ENCODE results near the gene PHYKPL.

The PHYKPL gene

DNA sequence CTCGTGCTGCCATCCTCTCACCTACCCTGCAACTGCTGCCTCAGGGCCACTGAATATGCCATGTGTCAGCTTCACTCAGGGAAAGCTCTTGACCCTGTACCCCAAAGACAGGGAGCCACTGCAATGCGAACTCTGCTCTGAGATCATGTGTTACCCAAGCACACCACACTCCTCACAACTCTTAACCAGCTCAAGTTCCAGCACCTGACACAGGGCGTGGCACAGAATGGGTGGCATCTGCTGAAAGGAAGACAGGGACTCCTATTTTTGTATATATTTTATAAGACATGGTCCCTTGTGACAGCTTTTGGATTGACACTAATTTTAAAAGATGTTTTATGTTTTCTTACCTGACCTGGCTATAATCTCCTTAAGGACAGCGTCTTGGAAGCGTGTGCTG, 10.7 kb downstream of the PHYKPL start:
- Histone ChIP-seq H3K36me3 (peaks cover 1% of the 10 kb centered on the region; the same call in 1 of the 2 replicates), H3K27ac (no peak overlapping the region), H3K4me3 (ENCODE audit: low read depth, low read length) (no peak overlapping the region), H3K9me3 (ENCODE audit: severe bottlenecking) (no peaks in the 10 kb centered on the region), H3K27me3 (ENCODE audit: insufficient read depth, low read depth, severe bottlenecking) (no peaks in the 10 kb centered on the region)
- DNase-seq = no peak
- TF ChIP-seq CTCF (IDR thresholded peaks at IDR 0.05; ENCODE audit: low read depth, low read length) = no peak

DNA sequence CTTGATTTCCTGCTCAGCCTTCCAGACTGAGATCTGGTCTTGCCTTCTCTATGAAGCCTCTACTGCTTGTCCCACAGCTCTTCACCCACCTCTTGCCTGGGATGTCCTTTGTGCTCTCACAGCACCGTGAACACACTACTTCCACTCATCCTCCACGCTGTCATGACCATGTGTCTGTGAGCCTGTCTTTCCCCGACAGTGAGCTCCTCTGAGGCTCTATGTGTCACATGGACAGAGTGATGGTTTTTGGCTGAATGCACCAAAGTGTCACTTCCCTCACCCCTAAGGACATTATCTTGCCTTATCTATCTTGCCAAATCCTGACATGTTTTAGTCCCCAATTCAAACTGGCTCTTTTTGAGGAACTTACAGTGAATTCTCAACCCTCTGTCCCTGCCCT, 11.3 kb downstream of the PHYKPL start:
- H3K36me3 ChIP-seq = peaks cover 6% of the 10 kb centered on the region; the same call in 1 of the 2 replicates
- no peak overlapping the region for H3K27ac ChIP-seq
- no peak for DNase-seq

DNA sequence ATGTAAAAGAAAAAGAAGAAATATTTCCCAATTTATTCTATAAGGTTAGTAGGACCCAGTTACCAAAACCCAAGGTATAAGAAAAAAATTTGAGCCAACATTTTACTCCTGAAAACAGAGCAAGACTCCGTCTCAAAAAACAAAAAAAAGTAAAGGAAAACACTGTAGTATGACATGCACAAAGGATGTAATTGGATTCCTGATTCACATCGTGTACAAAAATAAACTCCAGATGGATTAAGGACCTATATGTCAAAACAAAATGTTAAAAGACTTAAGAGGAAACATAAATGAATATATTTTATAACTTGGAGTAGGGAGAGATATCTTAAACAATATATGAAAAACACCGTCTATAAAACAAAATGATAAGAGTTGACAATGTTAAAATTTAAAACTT, 13.8 kb downstream of the PHYKPL start:
- H3K36me3 ChIP-seq = peaks cover 25% of the 10 kb centered on the region

More for the DNA sequence above, 11.3 kb downstream of the PHYKPL start:
- H3K4me3 ChIP-seq (ENCODE audit: low read depth, low read length) = no peak overlapping the region
- no peak for TF ChIP-seq CTCF (IDR thresholded peaks at IDR 0.05; ENCODE audit: low read depth, low read length)
- no peaks in the 10 kb centered on the region for H3K9me3 ChIP-seq (ENCODE audit: severe bottlenecking)
- no peaks in the 10 kb centered on the region for H3K27me3 ChIP-seq (ENCODE audit: insufficient read depth, low read depth, severe bottlenecking)

GRCh38 chr5:178218237-178218776, 14.3 kb downstream of the PHYKPL start:
- Histone ChIP-seq H3K27ac (no peak overlapping the region), H3K4me3 (ENCODE audit: low read depth, low read length) (no peak overlapping the region), H3K9me3 (ENCODE audit: severe bottlenecking) (no peaks in the 10 kb centered on the region), H3K36me3 (peaks cover 30% of the 10 kb centered on the region), H3K27me3 (ENCODE audit: insufficient read depth, low read depth, severe bottlenecking) (no peaks in the 10 kb centered on the region)
- no peak for DNase-seq
- TF ChIP-seq CTCF (IDR thresholded peaks at IDR 0.05; ENCODE audit: low read depth, low read length) = no peak

More for the DNA sequence above, 13.8 kb downstream of the PHYKPL start:
- Histone ChIP-seq H3K4me3 (ENCODE audit: low read depth, low read length) (no peak overlapping the region), H3K27me3 (ENCODE audit: insufficient read depth, low read depth, severe bottlenecking) (no peaks in the 10 kb centered on the region), H3K27ac (no peak overlapping the region), H3K9me3 (ENCODE audit: severe bottlenecking) (no peaks in the 10 kb centered on the region)
- TF ChIP-seq CTCF (IDR thresholded peaks at IDR 0.05; ENCODE audit: low read depth, low read length) = no peak
- no peak for DNase-seq

GRCh38 chr5:178216779-178217178, 15.8 kb downstream of the PHYKPL start:
- H3K36me3 ChIP-seq = peaks cover 44% of the 10 kb centered on the region
- no peak for TF ChIP-seq CTCF (IDR thresholded peaks at IDR 0.05; ENCODE audit: low read depth, low read length)

GRCh38 chr5:178216088-178216534, 16.5 kb downstream of the PHYKPL start:
- Histone ChIP-seq H3K27me3 (ENCODE audit: insufficient read depth, low read depth, severe bottlenecking) (no peaks in the 10 kb centered on the region), H3K27ac (no peak overlapping the region), H3K36me3 (peaks cover 51% of the 10 kb centered on the region), H3K9me3 (ENCODE audit: severe bottlenecking) (no peaks in the 10 kb centered on the region), H3K4me3 (ENCODE audit: low read depth, low read length) (no peak overlapping the region)
- TF ChIP-seq CTCF (IDR thresholded peaks at IDR 0.05; ENCODE audit: low read depth, low read length) = no peak
- DNase-seq = no peak

More at GRCh38 chr5:178216779-178217178, 15.8 kb downstream of the PHYKPL start:
- Histone ChIP-seq H3K27ac (no peak overlapping the region), H3K27me3 (ENCODE audit: insufficient read depth, low read depth, severe bottlenecking) (no peaks in the 10 kb centered on the region), H3K9me3 (ENCODE audit: severe bottlenecking) (no peaks in the 10 kb centered on the region), H3K4me3 (ENCODE audit: low read depth, low read length) (no peak overlapping the region)
- DNase-seq = no peak

Data from WERI-Rb-1 (cell line).